DOHH2 (cell line): ENCODE data around the gene USP46.

ENCODE experiments used
- CTCF ChIP-seq: fragments of 200-600 bp; sonication (generic); IDR thresholded peaks from one replicate; pipeline ENCODE4 v1.5.1; 2014; ENCODE audit warnings: antibody characterized with exemption, mild to moderate bottlenecking, low read depth, low read length; ENCODE audit not compliant: poor library complexity, severe bottlenecking
- EZH2phosphoT487 ChIP-seq: fragments of 200-600 bp; sonication (generic); IDR thresholded peaks from 2 replicates; pipeline ENCODE4 v1.6.1; 2017; ENCODE audit warnings: borderline replicate concordance, mild to moderate bottlenecking, antibody characterized with exemption, low read length, moderate library complexity, mixed read lengths

- no peak for TF ChIP-seq CTCF
- TF ChIP-seq EZH2phosphoT487: no peak
These were observed 25.8 kb upstream of the USP46 start for GRCh38 chr4:52684896-52685295.
